Neuronal stem cell (in vitro differentiated cells): ENCODE data around the gene HS3ST5.
"Not testable (repeated sequence)": the region's sequence is repeated elsewhere in the genome, so short reads cannot be mapped to it uniquely, and the experiment has no call there.

Experiments
- DNase-seq: peaks from one replicate; pipeline ENCODE4 v3.0.0-alpha.2; 2013; ENCODE audit warnings: low spot score
- H2AFZ ChIP-seq: one replicate; pipeline ENCODE4 v1.6.1; 2013; ENCODE audit warnings: mild to moderate bottlenecking, low read length, inconsistent platforms
- H2AK5ac ChIP-seq: 2 replicates; pipeline ENCODE4 v1.6.1; 2013; ENCODE audit warnings: low read depth, mild to moderate bottlenecking, inconsistent platforms, low read length, moderate library complexity, mixed read lengths
- H2BK120ac ChIP-seq: 2 replicates; pipeline ENCODE4 v1.6.1; 2013; ENCODE audit warnings: low read depth, mild to moderate bottlenecking, inconsistent platforms, low read length, moderate library complexity, mixed read lengths
- H2BK12ac ChIP-seq: one replicate; pipeline ENCODE4 v1.6.1; 2013; ENCODE audit warnings: low read length, inconsistent platforms
- H2BK15ac ChIP-seq: 2 replicates; pipeline ENCODE4 v1.6.1; 2013; ENCODE audit warnings: mild to moderate bottlenecking, low read length, inconsistent platforms, mixed read lengths
- H2BK5ac ChIP-seq: one replicate; pipeline ENCODE4 v1.6.1; 2013; ENCODE audit warnings: inconsistent platforms, mild to moderate bottlenecking, low read length, moderate library complexity
- H3K14ac ChIP-seq: one replicate; pipeline ENCODE4 v1.6.1; 2013; ENCODE audit warnings: low read length, inconsistent platforms
- H3K18ac ChIP-seq: 2 replicates; pipeline ENCODE4 v1.6.1; 2013; ENCODE audit warnings: low read length, inconsistent platforms
- H3K23ac ChIP-seq: 2 replicates; pipeline ENCODE4 v1.6.1; 2013; ENCODE audit warnings: low read depth, mild to moderate bottlenecking, mixed read lengths, low read length, inconsistent platforms; ENCODE audit not compliant: poor library complexity
- H3K27ac ChIP-seq: replicated peaks from 3 replicates; pipeline ENCODE4 v1.5.1; 2013; ENCODE audit warnings: low read length, inconsistent platforms
- H3K27me3 ChIP-seq, 3 experiments: 2 replicates each; pipeline ENCODE4 v1.6.1; 2013; ENCODE audit warnings: low read length in 3 of 3, mild to moderate bottlenecking in 2 of 3, inconsistent platforms in 1 of 3, low read depth in 1 of 3, mixed read lengths in 1 of 3, moderate library complexity in 1 of 3; ENCODE audit not compliant: control insufficient read depth in 3 of 3, insufficient read depth in 3 of 3
- H3K36me3 ChIP-seq, 2 donors: replicated peaks in 1 of 2; 2 replicates each; pipeline ENCODE4 v1.6.1; 2013; ENCODE audit warnings: low read length in 2 of 2; ENCODE audit not compliant: control insufficient read depth in 2 of 2, insufficient read depth in 2 of 2
- H3K4ac ChIP-seq: 2 replicates; pipeline ENCODE4 v1.6.1; 2013; ENCODE audit warnings: inconsistent platforms, mild to moderate bottlenecking, low read length, moderate library complexity
- H3K4me1 ChIP-seq, 2 donors: 1 replicate in 1 of 2; 2 replicates in 1 of 2; pipeline ENCODE4 v1.6.1; 2013; ENCODE audit warnings: low read length in 2 of 2, low read depth in 1 of 2; ENCODE audit not compliant: control insufficient read depth in 2 of 2, insufficient read depth in 1 of 2
- H3K4me2 ChIP-seq: one replicate; pipeline ENCODE4 v1.6.1; 2013; ENCODE audit warnings: mild to moderate bottlenecking, low read length, inconsistent platforms; ENCODE audit not compliant: insufficient read depth, poor library complexity, severe bottlenecking
- H3K4me3 ChIP-seq, 2 donors: 2 replicates each; pipeline ENCODE4 v1.5.1; 2013; ENCODE audit warnings: low read length in 2 of 2, mild to moderate bottlenecking in 2 of 2, inconsistent platforms in 1 of 2, moderate library complexity in 1 of 2
- H3K79me1 ChIP-seq: one replicate; pipeline ENCODE4 v1.6.1; 2013; ENCODE audit warnings: low read depth, mild to moderate bottlenecking, inconsistent platforms, low read length, moderate library complexity
- H3K9ac ChIP-seq: one replicate; pipeline ENCODE4 v1.6.1; 2013; ENCODE audit warnings: mild to moderate bottlenecking, low read depth, low read length, inconsistent platforms; ENCODE audit not compliant: poor library complexity
- H3K9me3 ChIP-seq, 2 donors: replicated peaks in 1 of 2; 2 replicates each; pipeline versions ENCODE3 to v1.6.1; 2013; ENCODE audit warnings: low read length in 2 of 2, mild to moderate bottlenecking in 2 of 2, inconsistent platforms in 1 of 2, low read depth in 1 of 2, mixed read lengths in 1 of 2, moderate library complexity in 1 of 2; ENCODE audit not compliant: control insufficient read depth in 2 of 2, insufficient read depth in 1 of 2
- H4K8ac ChIP-seq: one replicate; pipeline ENCODE4 v1.6.1; 2013; ENCODE audit warnings: low read depth, mild to moderate bottlenecking, inconsistent platforms, low read length, moderate library complexity
- H4K91ac ChIP-seq: one replicate; pipeline ENCODE4 v1.6.1; 2013; ENCODE audit warnings: low read length, low read depth, mild to moderate bottlenecking, inconsistent platforms; ENCODE audit not compliant: poor library complexity
- WGBS, 2 donors: extraction: QIAGEN DNeasy Blood & Tissue Kit; methylation state at CpG; one replicate each; pipeline ENCODE4 v1.1.7; 2013; ENCODE audit warnings: missing lambda C conversion rate in 2 of 2, mixed read lengths in 1 of 2; ENCODE audit not compliant: insufficient read length in 2 of 2, insufficient replicate concordance in 1 of 2; ENCODE audit errors: extremely low coverage in 2 of 2; 5-methylcytosine and 5-hydroxymethylcytosine counted together

The HS3ST5 gene

DNA sequence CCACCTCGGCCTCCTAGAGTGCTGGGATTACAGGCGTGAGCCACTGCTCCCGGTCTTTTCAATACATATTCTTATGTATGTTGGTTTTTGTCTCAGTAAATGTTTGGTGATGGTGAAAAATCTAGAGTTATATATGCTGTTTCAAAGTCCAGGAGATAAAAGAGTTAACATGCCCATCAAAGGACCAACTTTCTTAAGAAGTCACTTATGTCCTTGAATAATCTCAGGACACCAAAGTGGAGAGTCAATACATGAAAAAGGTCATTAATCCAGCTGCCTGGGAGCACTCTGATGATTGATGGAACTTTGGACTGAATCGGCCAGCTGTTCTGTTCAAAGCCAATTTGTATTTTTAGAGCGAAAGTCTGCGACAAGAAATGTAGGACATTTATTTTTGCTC is 312.1 kb downstream of the HS3ST5 start:
- H3K27me3 ChIP-seq: no peaks in the 10 kb centered on the region
- no peak overlapping the region for H4K91ac ChIP-seq
- no peak overlapping the region for H3K27ac ChIP-seq
- H3K4me1 ChIP-seq: no peaks in the 10 kb centered on the region
- no peak overlapping the region for H2BK15ac ChIP-seq
- no peaks in the 10 kb centered on the region for H3K36me3 ChIP-seq
- H3K23ac ChIP-seq: no peak overlapping the region
- no peak overlapping the region for H3K18ac ChIP-seq
- H3K9me3 ChIP-seq: no peaks in the 10 kb centered on the region
- no peak overlapping the region for H3K4ac ChIP-seq
- H2AFZ ChIP-seq: no peak overlapping the region
- H3K4me3 ChIP-seq: no peak overlapping the region
- H4K8ac ChIP-seq: no peak overlapping the region
- H2BK5ac ChIP-seq: no peak overlapping the region
- WGBS, 2 donors: no CpG with 5 or more reads among the region's 6 CpGs
- H2AK5ac ChIP-seq: no peak overlapping the region
- H2BK120ac ChIP-seq: no peak overlapping the region
- H3K14ac ChIP-seq: no peak overlapping the region
- no peak for DNase-seq
- no peak overlapping the region for H3K9ac ChIP-seq
- no peaks in the 10 kb centered on the region for H3K79me1 ChIP-seq
- no peak overlapping the region for H2BK12ac ChIP-seq
- no peak overlapping the region for H3K4me2 ChIP-seq

GRCh38 chr6:114024746-114025145 is 318.1 kb downstream of the HS3ST5 start:
- no peak overlapping the region for H3K4me2 ChIP-seq
- no peak overlapping the region for H2BK12ac ChIP-seq
- H4K91ac ChIP-seq: no peak overlapping the region
- H4K8ac ChIP-seq: no peak overlapping the region
- H3K4ac ChIP-seq: no peak overlapping the region
- H2AK5ac ChIP-seq: no peak overlapping the region
- H2BK15ac ChIP-seq: no peak overlapping the region
- no peaks in the 10 kb centered on the region for H3K27me3 ChIP-seq
- no peak for DNase-seq
- no peak overlapping the region for H3K18ac ChIP-seq
- no peaks in the 10 kb centered on the region for H3K79me1 ChIP-seq
- no CpG with 5 or more reads among the region's 6 CpGs for WGBS, 2 donors
- no peak overlapping the region for H3K14ac ChIP-seq
- H3K9me3 ChIP-seq: no peaks in the 10 kb centered on the region
- H3K4me1 ChIP-seq: no peaks in the 10 kb centered on the region
- no peaks in the 10 kb centered on the region for H3K36me3 ChIP-seq
- no peak overlapping the region for H2AFZ ChIP-seq
- no peak overlapping the region for H3K27ac ChIP-seq
- H2BK120ac ChIP-seq: no peak overlapping the region
- no peak overlapping the region for H3K4me3 ChIP-seq
- H3K23ac ChIP-seq: no peak overlapping the region
- H2BK5ac ChIP-seq: no peak overlapping the region
- H3K9ac ChIP-seq: no peak overlapping the region

- no peaks in the 10 kb centered on the region for H3K4me1 ChIP-seq
- H2AK5ac ChIP-seq: peak overlapping the region; percentile 75
- no peak overlapping the region for H3K4me3 ChIP-seq
- no peak overlapping the region for H3K27ac ChIP-seq
- H3K36me3 ChIP-seq: no peaks in the 10 kb centered on the region
- H3K9me3 ChIP-seq: no peaks in the 10 kb centered on the region
- H3K4ac ChIP-seq: no peak overlapping the region
- H3K18ac ChIP-seq: peak overlapping the region; percentile 38
- WGBS, 2 donors: no CpG with 5 or more reads among the region's 15 CpGs
- no peak overlapping the region for H3K14ac ChIP-seq
- H2BK12ac ChIP-seq: no peak overlapping the region
- H2BK120ac ChIP-seq: no peak overlapping the region
- no peak overlapping the region for H3K4me2 ChIP-seq
- H2BK15ac ChIP-seq: no peak overlapping the region
- H2AFZ ChIP-seq: no peak overlapping the region
- no peak overlapping the region for H4K8ac ChIP-seq
- peak overlapping the region; percentile 30 for H3K9ac ChIP-seq
- no peak overlapping the region for H3K23ac ChIP-seq
- no peaks in the 10 kb centered on the region for H3K79me1 ChIP-seq
- H2BK5ac ChIP-seq: no peak overlapping the region
- no peak for DNase-seq
- no peaks in the 10 kb centered on the region for H3K27me3 ChIP-seq
- no peak overlapping the region for H4K91ac ChIP-seq
These were observed 322.6 kb downstream of the HS3ST5 start for GRCh38 chr6:114020196-114020595.

DNA sequence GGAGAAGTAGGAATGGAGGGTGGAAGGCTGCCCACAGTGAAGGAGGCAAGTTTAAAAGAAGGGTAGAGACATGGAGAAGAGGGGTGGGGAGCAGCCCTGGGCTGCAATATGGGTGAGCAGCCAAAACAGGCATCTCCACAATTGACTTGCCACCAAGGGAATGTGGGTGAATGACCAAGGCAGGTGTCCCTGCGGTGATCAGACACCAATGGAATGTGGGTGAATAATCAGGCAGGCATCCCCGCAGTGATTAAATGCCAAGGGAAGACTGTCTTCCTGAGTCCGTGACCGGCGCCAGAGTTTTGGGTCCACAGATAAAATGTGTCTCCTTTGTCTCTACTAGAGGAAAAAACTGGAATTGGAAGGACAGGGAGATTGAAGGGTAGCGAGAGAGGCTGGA is 325.7 kb downstream of the HS3ST5 start:
- not testable (repeated sequence) for H3K79me1 ChIP-seq, H2AFZ ChIP-seq, H3K18ac ChIP-seq, H3K36me3 ChIP-seq, H2BK120ac ChIP-seq, H3K9ac ChIP-seq, H3K27ac ChIP-seq, H3K4me3 ChIP-seq, H2BK15ac ChIP-seq, H3K9me3 ChIP-seq, H4K91ac ChIP-seq, H2BK12ac ChIP-seq, H3K27me3 ChIP-seq, H3K14ac ChIP-seq, H3K4ac ChIP-seq, H4K8ac ChIP-seq, H3K23ac ChIP-seq, H2AK5ac ChIP-seq, DNase-seq, H3K4me1 ChIP-seq, H3K4me2 ChIP-seq
- WGBS, 2 donors: no CpG with 5 or more reads among the region's 6 CpGs
- peak overlapping the region; percentile 29 for H2BK5ac ChIP-seq
